Stromal cell of bone marrow (primary cell): ENCODE data around the gene HMG20B.
A peak's percentile ranks its signal among the peaks of the same experiment; 100 is the strongest.

ENCODE experiments used
- DNase-seq: peaks from one replicate; pipeline ENCODE4 v3.0.0-alpha.2; 2012; ENCODE audit warnings: low read depth

The HMG20B gene

DNA sequence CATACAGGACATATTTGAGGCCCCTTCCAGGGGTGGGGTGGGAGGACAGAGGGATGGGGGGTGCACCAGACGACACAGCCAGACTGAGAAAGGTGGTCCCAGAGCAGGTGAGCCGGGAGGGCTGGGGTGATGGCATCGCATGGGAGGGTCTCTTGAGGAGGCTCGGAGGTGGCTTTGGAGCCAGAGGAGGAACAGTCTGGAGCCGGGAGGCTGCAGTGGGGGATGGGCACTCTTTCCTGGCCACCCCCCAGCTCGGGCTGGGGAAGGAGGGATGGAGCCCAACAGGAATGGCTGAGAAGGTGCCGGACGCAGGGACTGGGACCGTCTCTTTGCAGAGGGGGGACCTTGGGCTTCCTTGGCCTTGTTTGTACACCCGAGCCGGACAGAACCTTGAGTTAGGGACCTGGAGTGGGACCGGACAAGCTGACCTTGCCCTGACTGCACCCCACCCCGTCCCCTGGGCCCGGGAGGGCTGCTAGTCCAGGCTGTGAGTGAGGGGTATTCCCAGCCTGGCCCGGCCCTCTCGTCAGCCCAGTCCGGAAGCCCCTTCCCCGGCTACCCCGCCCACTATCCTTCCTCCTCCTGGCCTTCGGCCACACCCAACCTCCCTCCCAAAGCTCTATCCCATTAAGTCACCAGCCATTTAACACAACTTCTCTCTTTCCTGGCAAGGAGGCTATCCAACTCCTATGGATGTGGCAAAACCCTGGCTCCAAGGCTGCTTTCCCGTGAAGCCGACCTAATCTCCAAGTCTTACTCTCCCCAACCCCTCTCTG is 34.7 kb downstream of the HMG20B start:
- peak; percentile 11 for DNase-seq

- DNase-seq, result no peak
These were observed 35.4 kb downstream of the HMG20B start for GRCh38 chr19:3608079-3608641.

DNA sequence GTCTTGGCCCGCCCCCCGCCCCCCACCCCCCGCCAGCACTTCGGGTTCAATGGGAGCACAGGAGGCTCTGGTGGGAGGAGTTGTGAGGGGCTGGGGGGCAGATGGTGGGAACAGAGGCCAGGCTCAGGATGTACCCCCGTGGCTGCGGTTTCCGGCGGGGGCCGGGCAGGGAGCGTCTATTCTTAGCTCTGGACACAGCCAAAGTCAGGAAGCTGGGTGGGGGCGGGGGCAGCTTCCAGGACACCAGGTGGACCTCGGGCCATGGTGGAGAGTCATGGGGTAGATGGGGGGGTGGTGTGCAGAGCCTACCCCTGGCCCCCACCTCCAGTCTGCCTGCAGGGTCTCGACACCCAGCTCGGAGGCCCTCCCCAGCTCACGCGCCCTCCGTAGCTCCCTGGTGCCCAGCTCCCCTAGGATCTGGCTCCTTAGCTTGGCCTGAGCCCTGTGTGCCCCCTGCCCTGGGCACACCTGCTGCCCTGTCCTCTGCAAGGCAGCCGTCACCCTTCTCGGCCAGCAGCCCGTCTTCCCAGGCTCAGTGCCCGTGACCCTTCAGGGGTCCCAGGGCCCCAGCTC is 36.1 kb downstream of the HMG20B start:
- DNase-seq, result no peak

DNA sequence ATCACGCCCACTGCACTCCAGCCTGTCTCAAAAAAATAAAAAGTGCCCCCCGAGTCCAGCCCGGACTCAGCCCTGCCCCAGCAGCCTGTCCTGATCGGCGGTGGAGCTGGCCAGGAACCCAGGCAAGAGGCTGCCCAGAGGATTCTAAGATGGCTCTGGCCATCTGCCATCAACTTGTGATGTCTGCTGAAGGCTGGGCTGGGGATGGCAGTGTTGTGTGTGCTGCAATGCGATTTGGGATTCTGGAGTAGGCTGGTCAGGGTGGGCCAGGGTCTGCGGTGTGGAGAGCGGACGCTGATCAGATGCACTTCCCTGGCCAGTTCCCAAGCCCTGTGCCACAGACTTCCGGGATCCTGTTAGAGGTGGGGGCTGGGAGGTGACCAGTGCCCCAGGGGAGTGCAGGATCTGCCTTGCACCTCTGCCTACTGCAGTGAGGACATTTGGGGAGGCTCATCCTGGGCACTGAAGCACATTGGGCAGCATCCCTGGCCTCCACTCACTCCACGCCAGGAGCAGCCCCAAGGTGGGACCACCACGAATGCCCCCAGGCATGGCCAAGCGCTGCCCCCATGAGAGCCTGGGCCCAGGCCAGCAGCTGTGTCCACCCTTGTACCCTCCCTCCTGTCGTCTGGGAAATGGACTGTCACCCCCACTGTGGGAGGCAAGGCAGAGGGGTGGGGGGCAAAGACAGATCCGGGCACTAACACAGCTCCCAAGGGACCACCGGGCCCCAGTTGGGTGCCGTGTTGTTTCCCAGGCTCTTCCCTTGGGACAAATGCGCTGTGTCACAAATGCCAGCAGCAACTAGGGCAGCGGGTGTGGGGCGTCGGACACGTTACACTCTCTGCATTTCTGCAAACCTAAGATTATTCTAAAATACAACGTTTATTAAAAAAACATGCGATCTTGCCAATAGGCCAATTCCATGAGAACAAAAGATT is 37.3 kb downstream of the HMG20B start:
- no peak for DNase-seq

DNA sequence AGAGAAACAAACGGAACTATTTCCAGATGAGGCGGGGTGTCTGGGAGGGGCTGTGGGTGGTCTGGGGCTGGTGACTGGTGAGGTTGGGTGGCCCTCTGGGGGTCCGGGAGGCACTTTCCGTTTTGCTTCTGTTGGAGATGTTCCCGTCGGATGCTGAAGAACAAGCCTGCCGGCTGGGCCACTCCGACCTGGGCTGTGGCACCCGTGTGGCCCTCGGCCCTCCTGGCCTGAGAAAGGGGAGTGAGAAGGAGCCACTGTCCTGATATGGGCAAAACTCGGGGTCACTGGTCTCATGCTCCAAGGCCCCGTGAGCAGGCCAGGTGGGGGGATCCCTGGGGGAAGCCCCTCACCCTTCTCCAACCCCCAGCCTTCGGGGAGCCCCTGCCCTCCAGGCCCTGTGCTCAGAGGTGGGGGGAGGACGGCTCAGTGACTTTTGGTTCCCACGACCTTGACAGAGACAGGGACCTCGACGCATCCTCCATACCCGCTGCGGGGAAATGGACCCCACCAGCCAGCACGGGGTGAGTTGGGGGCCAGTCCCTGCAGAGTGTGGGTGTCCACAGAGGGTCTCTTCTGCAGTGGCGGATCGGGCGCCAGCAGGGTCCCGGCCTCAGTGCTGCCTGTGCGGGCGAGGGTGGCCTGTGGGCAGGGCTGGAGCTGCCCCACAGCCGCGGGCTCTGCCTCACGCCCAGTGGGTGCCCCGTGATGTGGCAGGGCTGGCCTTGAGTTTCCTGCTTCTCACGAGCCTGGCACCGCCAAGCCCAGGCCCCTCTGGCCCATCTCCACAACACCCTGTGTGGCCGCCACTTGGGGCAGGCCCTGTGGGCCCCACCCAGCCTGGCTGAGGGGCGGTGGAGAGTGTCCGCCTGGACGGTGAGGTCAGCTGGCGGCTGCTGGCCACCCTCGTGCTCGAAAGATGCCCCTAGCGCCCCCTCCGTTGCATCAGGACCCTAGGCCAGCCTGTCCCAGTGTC is 38.3 kb downstream of the HMG20B start:
- DNase-seq, result no peak

DNA sequence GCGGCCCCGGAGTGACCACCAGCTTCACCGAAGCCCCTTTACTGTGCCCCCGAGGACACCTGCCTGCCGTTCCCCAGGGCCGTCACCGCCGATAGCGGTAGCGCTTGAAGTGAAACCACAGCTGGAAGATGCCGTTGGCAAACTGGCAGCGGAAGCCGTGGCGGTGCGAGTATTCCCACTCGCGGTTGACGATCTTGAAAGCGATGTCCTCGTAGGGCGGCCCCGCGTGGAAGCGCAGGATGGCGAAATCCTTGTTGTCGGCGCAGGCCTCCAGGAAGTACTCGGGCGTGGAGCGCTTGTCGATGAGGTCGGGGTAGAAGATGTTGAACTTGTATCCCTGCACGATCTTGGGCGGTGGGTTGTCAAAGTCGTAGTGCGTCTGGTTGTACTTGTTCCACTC is 39.1 kb downstream of the HMG20B start:
- DNase-seq, result no peak

DNA sequence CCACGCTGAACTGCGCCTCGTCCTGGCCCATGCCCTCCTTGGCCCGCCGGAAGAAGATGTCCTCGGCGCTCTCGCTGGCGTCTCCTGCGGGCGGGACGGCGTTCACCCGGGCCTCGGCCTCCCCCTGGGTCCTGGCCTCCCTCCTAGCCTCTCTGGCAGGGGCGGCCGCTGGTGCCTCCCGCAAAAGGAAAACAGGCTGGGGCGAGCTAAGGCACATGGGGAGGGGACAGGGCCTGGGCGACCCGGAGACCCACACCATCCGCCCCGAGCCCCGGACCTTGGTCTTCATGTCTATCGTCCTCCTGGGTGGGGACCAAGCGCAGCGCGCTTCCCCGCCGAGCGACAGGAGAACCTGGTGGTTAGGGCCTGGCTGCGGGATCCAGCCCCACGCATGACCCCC is 39.6 kb downstream of the HMG20B start:
- no peak for DNase-seq

- no peak for DNase-seq
These were observed 40.4 kb downstream of the HMG20B start for GRCh38 chr19:3612901-3613741.

DNA sequence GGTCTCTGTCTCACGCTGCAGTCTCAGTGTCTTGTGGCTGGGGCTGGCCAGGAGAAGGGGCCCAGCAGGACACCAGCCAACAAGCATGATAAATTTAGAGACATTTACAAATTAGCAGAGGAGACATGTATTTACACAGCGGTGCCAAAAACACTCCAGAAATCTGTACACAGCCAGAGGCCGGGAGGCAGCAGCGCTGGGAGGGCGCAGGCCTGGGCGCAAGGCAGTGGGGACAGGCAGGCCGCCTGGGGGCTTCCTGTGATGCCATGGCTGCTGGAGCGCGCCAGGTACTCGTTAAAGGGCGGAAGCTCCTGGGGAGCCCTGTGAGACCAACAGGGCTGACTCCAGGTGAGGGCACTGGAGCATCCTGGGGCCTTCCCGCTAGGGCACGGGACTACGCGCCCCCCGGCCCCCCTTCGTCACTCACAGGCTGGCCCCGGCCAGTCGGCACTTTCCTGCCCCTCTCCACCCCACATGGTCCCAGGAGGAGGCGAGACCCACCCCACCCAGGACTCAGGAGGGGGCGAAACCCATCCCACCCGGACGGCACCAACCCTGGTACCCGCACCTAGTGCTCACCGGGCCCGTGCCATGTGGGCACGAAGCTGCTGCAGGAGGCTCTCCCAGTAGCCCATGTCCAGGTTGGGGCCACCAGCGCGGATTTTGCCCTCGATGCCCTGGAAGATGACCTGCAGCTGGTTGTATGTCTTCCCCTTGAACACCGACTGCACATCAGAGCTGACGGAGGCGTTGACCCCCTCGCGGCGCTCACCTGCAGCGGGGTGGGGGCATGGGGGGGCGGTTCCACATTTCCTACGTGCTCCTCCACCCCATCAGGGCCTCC is 41.3 kb downstream of the HMG20B start:
- DNase-seq, result no peak

- DNase-seq, result no peak
These were observed 42.2 kb downstream of the HMG20B start for GRCh38 chr19:3614858-3615505.

DNA sequence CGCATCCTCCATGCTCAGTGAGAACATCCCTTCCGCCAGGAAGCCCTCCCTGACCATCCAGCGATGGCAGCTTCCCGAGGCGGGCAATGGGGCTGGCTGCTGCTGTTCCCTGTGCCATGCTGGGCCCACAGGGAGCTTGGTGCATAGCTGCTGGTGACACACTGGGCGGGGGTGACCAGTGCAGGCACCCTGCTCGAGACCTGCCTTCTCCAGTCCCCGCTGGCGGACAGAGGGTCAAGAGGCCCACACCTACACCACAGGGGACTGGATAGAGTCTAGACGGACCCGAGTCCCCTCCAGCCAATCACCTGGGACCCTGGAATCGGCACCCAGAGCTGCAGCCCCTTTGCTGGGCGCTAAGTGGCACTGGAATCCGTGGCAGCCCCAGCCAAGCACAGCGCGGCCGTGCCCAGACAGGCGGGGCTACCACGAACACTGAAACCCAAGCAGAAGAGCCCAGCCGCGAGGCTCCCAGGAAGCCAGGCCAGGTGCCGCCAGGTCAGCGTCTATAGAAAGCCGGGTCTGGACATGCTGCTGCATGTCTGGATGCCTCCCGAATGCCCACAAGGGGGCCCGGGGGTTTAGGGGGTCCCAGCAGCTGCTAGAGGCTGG is 42.9 kb downstream of the HMG20B start:
- DNase-seq, result no peak

GRCh38 chr19:3617463-3617862 is 44.7 kb downstream of the HMG20B start:
- no peak for DNase-seq

DNA sequence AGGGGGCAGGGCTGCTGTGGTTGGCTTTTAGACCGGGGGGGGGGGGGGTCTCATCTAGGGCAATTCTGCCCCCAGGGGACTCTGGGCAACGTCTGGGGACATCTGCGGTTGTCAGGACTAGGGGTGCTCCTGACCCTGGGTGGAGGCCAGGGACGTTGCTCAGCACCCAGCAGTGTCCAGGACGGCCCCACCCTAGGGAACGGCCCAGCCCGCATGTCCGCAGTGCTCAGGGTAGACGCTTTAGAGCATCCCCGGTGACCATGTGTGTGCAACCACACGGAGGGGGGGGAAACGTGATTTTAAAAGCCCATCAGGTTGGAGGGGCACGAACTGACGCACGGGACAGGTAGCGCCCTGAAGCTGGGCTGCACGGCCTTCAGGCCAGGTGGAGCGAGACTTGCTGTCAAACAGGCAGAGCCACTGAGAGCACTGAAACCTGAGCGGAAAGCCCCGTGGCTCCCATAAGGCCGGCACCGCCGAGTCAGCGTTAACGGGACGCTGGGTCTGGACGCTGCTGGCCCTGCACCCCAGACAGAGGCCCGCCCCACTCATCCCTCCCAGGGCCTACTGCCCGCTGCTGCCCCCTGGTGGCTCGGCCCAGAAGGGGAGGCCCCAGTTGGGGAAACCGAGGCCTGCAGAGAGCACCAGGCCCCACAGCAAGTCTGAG is 45.5 kb downstream of the HMG20B start:
- DNase-seq, result peak; percentile 41

DNA sequence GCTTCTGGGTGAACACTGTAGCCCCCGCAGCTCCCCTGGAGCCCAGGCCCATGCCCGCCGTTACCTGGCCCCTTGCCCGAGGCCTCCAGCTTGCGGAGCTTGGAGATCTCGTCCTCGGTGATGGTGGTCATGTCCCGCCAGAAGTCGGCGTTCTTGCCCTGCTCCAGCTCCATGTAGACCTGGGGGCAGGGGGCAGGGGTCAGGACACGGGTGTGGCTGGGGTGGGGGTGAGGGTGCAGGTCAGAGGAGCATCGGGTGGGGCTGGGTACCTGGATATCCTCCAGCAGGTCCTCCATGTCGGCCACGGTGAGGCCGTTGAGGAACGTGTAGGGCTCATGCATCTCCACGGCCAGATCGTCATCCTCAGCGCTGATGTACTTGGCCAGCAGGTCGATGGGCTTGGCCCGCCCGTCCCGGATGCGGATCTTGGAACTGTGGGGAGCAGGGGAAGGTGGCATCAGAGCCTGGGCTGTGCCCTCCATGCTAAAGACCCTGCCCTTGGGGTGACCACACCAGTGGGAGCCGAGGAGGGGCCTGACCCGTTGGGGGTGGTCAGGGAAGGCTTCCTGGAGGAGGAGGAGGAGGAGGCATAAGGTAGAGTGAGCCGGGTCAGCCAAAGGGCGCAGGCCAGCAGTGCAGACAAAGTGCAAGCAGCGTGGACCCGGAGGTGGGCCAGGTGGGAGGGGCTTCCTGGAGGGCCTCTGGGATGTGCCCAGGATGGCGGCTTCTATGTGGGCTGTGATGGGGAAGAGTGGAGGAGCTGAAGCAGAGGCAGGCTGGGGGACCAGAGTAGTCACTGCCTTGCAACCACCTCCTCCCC is 46.3 kb downstream of the HMG20B start:
- no peak for DNase-seq

- DNase-seq, result no peak
These were observed 46.9 kb downstream of the HMG20B start for GRCh38 chr19:3619631-3620012.

GRCh38 chr19:3620145-3620816 is 47.5 kb downstream of the HMG20B start:
- DNase-seq, result no peak
